ENCODE data around the gene CCDC177.

GRCh38 chr14:69532561-69533340 is 41.9 kb downstream of the CCDC177 start:
- TF ChIP-seq CTCF (IDR thresholded peaks at IDR 0.05; ENCODE audit: poor library complexity) (no peak), EZH2 (IDR thresholded peaks at IDR 0.05; ENCODE audit: borderline replicate concordance) (no peak)

Measured in hepatocyte (in vitro differentiated cells).